Measurements from ENCODE around the gene VEGFD. TPM values are rescaled to one million over a fixed set of nuclear protein-coding genes. Genes with fewer than 3 reads are reported as not detected.

The VEGFD gene
- polyA plus RNA-seq, 2 of the 4 experiments (the other 2 are of a cell fraction): 0.57 to 1.8 TPM

- TF ChIP-seq RARB (CRISPR knock-in tag; IDR thresholded peaks at IDR 0.05) (no peak), CHD4 (IDR thresholded peaks at IDR 0.05; ENCODE audit: borderline replicate concordance) (no peak), FOXS1 (CRISPR knock-in tag; IDR thresholded peaks at IDR 0.05) (no peak), RCOR1 (IDR thresholded peaks at IDR 0.05; ENCODE audit: low read depth, low read length) (no peak), SREBF2 (IDR thresholded peaks at IDR 0.05) (no peak), RAD21 (conservative IDR thresholded peaks at IDR 0.05 in 1 of 2, IDR thresholded peaks at IDR 0.05 in 1 of 2) (no peak), EP300 (IDR thresholded peaks at IDR 0.05) (no peak), FOSB (CRISPR knock-in tag; IDR thresholded peaks at IDR 0.05) (no peak), PBX3 (IDR thresholded peaks at IDR 0.05) (no peak), KDM5A (IDR thresholded peaks at IDR 0.05) (no peak)
- FAIRE-seq: peak; percentile 59
- Histone ChIP-seq H3K4me1 (peaks cover under 1% of the 10 kb centered on the region; the same call in 1 of the 3 replicates), H3K9me3 (no peaks in the 10 kb centered on the region), H3K4me2 (no peak within 1 kb of the TSS), H3K27ac (no peak within 1 kb of the TSS), H3K4me3 (no peak within 1 kb of the TSS)
- DNase-seq (ENCODE audit: low read depth in 1 of 2, low spot score in 1 of 2): no peak
- CTCF ChIA-PET: no interaction called here
- ATAC-seq: no peak
- WGBS (ENCODE audit: missing lambda C conversion rate): 52% methylated on average over 3 of the region's 3 CpGs
- POLR2A ChIA-PET: no interaction called here
These were observed 68.7 kb downstream of the VEGFD start, which contains the start of gene ASB11 for GRCh38 chrX:15315509-15315908. Gene ASB11, minus strand, starts transcription at chrX:15315640. Its CDS starts 35 bp downstream, at chrX:15315605.

GRCh38 chrX:15314472-15314871 lies 69.7 kb downstream of the VEGFD start:
- Histone ChIP-seq H3K4me3 (no peak overlapping the region), H3K27ac (no peak overlapping the region), H3K9me3 (no peaks in the 10 kb centered on the region), H3K4me1 (peaks cover 7% of the 10 kb centered on the region; the same call in 1 of the 3 replicates), H3K4me2 (no peak overlapping the region)
- POLR2A ChIA-PET: no interaction called here
- DNase-seq (ENCODE audit: low read depth in 1 of 2, low spot score in 1 of 2) (no peak), ATAC-seq (no peak), FAIRE-seq (no peak)
- CTCF ChIA-PET: no interaction called here
- TF ChIP-seq HOXB5 (CRISPR knock-in tag; IDR thresholded peaks at IDR 0.05) (no peak), ATOH8 (CRISPR knock-in tag; IDR thresholded peaks at IDR 0.05; ENCODE audit: low read depth) (no peak), EHF (CRISPR knock-in tag; IDR thresholded peaks at IDR 0.05) (no peak), FOSL2 (IDR thresholded peaks at IDR 0.05) (no peak), FOSL2 (CRISPR knock-in tag; IDR thresholded peaks at IDR 0.05) (no peak), KDM1A (IDR thresholded peaks at IDR 0.05; ENCODE audit: low read depth) (no peak), MAX (IDR thresholded peaks at IDR 0.05) (no peak), HMGXB4 (CRISPR knock-in tag; IDR thresholded peaks at IDR 0.05; ENCODE audit: borderline replicate concordance) (no peak), HOXA7 (CRISPR knock-in tag; IDR thresholded peaks at IDR 0.05) (no peak), PHF8 (IDR thresholded peaks at IDR 0.05; ENCODE audit: borderline replicate concordance, low read depth) (no peak), EP300 (IDR thresholded peaks at IDR 0.05) (no peak)
- WGBS (ENCODE audit: missing lambda C conversion rate): 31% methylated on average over 2 of the region's 2 CpGs

GRCh38 chrX:15311119-15311518 lies 73.1 kb downstream of the VEGFD start:
- H3K9me3 ChIP-seq: no peaks in the 10 kb centered on the region
- H3K4me2 ChIP-seq: no peak overlapping the region
- no peak overlapping the region for H3K4me3 ChIP-seq
- 88% methylated on average over 3 of the region's 3 CpGs for WGBS (ENCODE audit: missing lambda C conversion rate)
- no peak overlapping the region for H3K27ac ChIP-seq
- ChIA-PET CTCF (interaction anchor here (0.6 to 0.8 kb wide), 2 partner anchors 11 to 16 kb away, joined by 3 to 5 read pairs; no protein-coding TSS in a partner anchor), POLR2A (no interaction called here)
- ATAC-seq (no peak), FAIRE-seq (peak; percentile 72), DNase-seq (ENCODE audit: low read depth in 1 of 2, low spot score in 1 of 2) (no peak)
- TF ChIP-seq REST (IDR thresholded peaks at IDR 0.05) (no peak), HOXA7 (CRISPR knock-in tag; IDR thresholded peaks at IDR 0.05) (no peak), RAD21 (conservative IDR thresholded peaks at IDR 0.05 in 1 of 2, IDR thresholded peaks at IDR 0.05 in 1 of 2) (no peak), FOXS1 (CRISPR knock-in tag; IDR thresholded peaks at IDR 0.05) (no peak), NFE2L2 (conservative IDR thresholded peaks at IDR 0.05; ENCODE audit: low read length) (no peak), HES2 (IDR thresholded peaks at IDR 0.05) (no peak)
- peaks cover 7% of the 10 kb centered on the region; the same call in 1 of the 3 replicates for H3K4me1 ChIP-seq
